ENCODE results near the gene TENM3.

TENM3 gene

DNA sequence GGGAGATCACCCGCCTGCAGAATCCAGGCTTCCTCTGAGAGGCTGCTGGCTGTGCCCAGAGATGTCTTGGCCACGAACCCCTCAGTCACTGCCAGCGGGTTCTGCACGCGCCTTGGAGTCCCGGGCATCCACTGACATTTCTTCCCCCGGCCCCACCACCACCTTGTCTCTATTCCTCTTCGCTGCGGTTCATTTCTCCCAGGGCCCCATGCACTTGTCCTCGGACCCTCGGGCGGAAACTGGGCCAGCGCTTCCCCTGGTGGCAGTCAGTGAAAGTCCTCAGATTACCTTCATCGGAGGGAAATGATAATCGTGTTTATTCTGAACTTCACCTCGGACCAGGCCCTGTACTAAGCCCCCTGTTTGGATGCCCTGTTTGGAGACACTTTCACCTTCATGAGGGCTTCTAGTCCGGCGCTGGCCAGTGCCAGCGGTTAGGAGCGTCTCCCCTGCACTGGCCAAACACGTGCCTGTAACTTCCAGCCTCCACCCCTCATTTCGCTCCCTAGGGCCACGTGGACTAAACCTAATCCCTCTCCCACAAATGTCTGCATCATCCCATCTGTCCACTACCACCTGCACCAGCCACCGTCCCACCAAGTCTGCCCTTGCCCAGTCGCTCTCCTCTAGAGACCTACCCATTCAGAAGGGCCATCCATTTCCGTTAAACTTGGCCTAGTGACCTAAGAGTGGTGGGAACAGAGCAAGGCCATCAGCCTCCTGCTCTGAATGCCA, 592.0 kb downstream of the TENM3 start:
- TF ChIP-seq, protein P1, sequence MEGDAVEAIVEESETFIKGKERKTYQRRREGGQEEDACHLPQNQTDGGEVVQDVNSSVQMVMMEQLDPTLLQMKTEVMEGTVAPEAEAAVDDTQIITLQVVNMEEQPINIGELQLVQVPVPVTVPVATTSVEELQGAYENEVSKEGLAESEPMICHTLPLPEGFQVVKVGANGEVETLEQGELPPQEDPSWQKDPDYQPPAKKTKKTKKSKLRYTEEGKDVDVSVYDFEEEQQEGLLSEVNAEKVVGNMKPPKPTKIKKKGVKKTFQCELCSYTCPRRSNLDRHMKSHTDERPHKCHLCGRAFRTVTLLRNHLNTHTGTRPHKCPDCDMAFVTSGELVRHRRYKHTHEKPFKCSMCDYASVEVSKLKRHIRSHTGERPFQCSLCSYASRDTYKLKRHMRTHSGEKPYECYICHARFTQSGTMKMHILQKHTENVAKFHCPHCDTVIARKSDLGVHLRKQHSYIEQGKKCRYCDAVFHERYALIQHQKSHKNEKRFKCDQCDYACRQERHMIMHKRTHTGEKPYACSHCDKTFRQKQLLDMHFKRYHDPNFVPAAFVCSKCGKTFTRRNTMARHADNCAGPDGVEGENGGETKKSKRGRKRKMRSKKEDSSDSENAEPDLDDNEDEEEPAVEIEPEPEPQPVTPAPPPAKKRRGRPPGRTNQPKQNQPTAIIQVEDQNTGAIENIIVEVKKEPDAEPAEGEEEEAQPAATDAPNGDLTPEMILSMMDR (conservative IDR thresholded peaks at IDR 0.05; ENCODE audit: low read depth, low read length) = no peak
- no peak overlapping the region for H3K4me3 ChIP-seq (ENCODE audit: low read depth, low read length)
- DNase-seq (ENCODE audit: low read depth) = no peak

DNA sequence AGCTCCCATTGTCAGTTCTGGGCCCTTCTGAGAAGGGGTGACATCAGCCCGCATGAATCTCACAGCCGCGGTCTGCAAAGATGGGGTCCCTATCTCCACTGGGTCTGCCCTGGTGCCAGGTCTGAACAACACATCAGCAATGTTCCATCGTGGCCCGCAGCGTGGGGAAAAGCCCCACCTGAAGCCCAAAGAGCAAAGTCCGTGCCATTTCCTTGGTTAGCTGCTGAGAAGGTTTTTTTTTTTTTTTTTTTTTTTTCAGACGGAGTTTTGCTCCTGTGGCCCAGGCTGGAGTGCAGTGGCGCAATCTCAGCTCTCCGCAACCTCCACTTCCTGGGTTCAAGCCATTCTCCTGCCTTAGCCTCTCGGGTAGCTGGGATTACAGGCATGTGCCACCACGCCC, 594.6 kb downstream of the TENM3 start:
- H3K4me3 ChIP-seq (ENCODE audit: low read depth, low read length) = no peak overlapping the region
- TF ChIP-seq, protein P1 (conservative IDR thresholded peaks at IDR 0.05; ENCODE audit: low read depth, low read length) = no peak
- no peak for DNase-seq (ENCODE audit: low read depth)

DNA sequence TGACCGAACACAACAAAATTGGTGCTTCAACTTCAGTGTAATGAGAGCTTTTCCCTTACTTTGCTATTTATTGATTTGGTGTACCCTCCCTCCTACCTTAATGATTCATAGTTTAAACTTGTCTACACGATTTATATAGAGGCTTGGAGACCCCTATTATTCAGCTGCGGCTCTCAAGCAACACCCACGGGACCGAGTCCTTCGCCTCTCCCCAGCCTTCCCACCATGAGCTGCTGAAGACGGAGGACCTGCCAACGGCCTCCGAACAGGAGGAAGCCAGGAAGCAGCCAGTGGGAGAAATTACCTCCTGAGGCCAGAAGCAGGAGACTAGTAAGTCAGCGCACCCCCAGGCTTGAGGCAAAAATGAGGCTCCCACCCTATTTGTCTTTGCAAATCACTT, 595.3 kb downstream of the TENM3 start:
- no peak for DNase-seq (ENCODE audit: low read depth)
- TF ChIP-seq, protein P1 (conservative IDR thresholded peaks at IDR 0.05; ENCODE audit: low read depth, low read length) = no peak
- no peak overlapping the region for H3K4me3 ChIP-seq (ENCODE audit: low read depth, low read length)

DNA sequence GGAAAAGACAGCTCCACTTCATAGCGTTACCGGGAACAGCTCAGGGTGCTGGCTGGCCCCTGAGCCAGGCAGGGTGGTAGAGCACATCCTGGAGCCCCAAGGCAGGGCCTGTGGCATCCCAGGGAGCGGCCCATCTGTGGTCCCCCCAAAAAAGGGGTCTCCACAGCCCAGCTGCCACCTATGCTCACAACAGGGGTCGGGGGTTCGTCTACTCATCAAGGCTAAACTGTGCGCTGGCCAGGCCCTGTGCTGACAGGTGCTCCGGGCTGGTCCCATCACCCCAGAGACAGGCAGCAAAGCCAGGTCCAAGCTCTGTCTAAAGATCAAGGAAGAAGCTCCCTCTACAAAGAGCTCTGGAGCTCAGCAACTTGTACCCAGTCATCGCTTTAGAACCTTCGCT, 596.1 kb downstream of the TENM3 start:
- DNase-seq (ENCODE audit: low read depth) = no peak
- TF ChIP-seq, protein P1 (conservative IDR thresholded peaks at IDR 0.05; ENCODE audit: low read depth, low read length) = no peak
- no peak overlapping the region for H3K4me3 ChIP-seq (ENCODE audit: low read depth, low read length)

DNA sequence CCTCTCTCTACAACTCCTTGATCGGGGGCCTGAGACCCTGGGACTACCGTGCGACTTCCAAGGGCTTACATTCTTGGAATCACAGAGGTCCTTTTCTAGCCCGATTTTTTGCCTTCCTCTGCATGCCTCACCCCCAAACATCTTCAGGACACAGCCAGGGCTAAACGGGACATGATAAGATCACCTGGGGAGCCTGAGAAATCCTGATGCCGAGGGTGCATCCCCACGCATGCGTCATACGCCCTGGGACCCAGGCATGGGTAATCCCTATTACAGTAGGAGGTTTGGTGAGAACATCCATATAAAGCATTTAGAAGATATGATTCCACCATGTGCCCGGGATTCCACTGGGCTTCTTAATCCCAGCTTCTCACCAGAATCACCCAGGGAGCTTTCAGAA, 596.9 kb downstream of the TENM3 start:
- no peak overlapping the region for H3K4me3 ChIP-seq (ENCODE audit: low read depth, low read length)
- TF ChIP-seq, protein P1 (conservative IDR thresholded peaks at IDR 0.05; ENCODE audit: low read depth, low read length) = no peak
- no peak for DNase-seq (ENCODE audit: low read depth)

DNA sequence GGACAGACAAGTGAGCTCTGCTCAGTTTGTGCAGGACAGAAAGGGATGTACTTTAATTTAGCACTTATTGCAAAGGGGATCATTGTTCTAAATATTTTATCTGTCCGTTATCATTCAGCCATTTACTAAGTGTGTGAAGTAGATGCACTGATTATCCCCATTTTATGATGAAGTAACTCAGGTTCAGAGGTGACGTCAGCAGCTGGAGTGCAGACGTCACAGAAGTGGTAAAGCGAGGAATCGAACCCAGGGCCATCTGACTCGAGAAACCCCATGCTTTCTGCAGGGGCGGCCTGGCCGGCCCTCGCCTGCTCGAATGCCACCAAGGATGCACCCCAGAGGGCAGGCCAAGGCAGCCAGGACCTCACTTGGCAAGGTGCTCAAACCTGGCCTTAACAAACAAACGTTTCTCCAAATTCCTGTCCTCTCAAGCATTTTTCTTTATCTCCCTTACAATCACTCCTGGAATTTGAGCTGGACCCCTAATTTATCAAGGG, 599.0 kb downstream of the TENM3 start:
- H3K4me3 ChIP-seq (ENCODE audit: low read depth, low read length) = no peak overlapping the region
- TF ChIP-seq, protein P1 (conservative IDR thresholded peaks at IDR 0.05; ENCODE audit: low read depth, low read length) = no peak
- no peak for DNase-seq (ENCODE audit: low read depth)

Data from choroid plexus epithelial cell (primary cell).